AG09309 (cell line): ENCODE data around the gene CEP70.
A peak's percentile ranks its signal among the peaks of the same experiment; 100 is the strongest.
"Not testable (repeated sequence)": the region's sequence is repeated elsewhere in the genome, so short reads cannot be mapped to it uniquely, and the experiment has no call there.

ENCODE experiments used
- DNase-seq: peaks from one replicate; pipeline ENCODE4 v3.0.0-alpha.2; 2010; ENCODE audit warnings: low read depth
- H3K4me3 ChIP-seq: 2 replicates; pipeline ENCODE4 v1.5.1; 2011; ENCODE audit warnings: mild to moderate bottlenecking, low read depth, low read length, moderate library complexity; ENCODE audit not compliant: control insufficient read depth
- CTCF ChIP-seq: IDR thresholded peaks from 2 replicates; pipeline ENCODE4 v1.5.1; 2011; ENCODE audit warnings: mild to moderate bottlenecking, low read depth, low read length, inconsistent platforms; ENCODE audit not compliant: insufficient read depth, control insufficient read depth; ENCODE audit errors: missing control alignments

CEP70 gene

GRCh38 chr3:138600100-138600745, 6.2 kb upstream of the CEP70 start:
- H3K4me3 ChIP-seq = no peak overlapping the region
- no peak for TF ChIP-seq CTCF
- peak; percentile 23 for DNase-seq

GRCh38 chr3:138598534-138598933, 4.5 kb upstream of the CEP70 start:
- no peak for TF ChIP-seq CTCF
- H3K4me3 ChIP-seq = no peak overlapping the region
- no peak for DNase-seq

- DNase-seq, H3K4me3 ChIP-seq: not testable (repeated sequence)
Observed at GRCh38 chr3:138597186-138597976, 3.3 kb upstream of the CEP70 start.

GRCh38 chr3:138594935-138595610, 1.0 kb upstream of the CEP70 start:
- TF ChIP-seq CTCF = no peak
- H3K4me3 ChIP-seq = no peak overlapping the region
- DNase-seq = no peak

GRCh38 chr3:138593488-138594149, 441 bp downstream of the CEP70 start:
- TF ChIP-seq CTCF = no peak
- H3K4me3 ChIP-seq = peak overlapping the region; percentile 52
- DNase-seq = no peak

- no peak for TF ChIP-seq CTCF
- no peak for DNase-seq
- H3K4me3 ChIP-seq = no peak overlapping the region
Observed at GRCh38 chr3:138591392-138591791, 2.7 kb downstream of the CEP70 start.

- TF ChIP-seq CTCF = no peak
Observed at GRCh38 chr3:138588445-138588844, 5.6 kb downstream of the CEP70 start.

More at GRCh38 chr3:138588445-138588844, 5.6 kb downstream of the CEP70 start:
- DNase-seq = no peak
- H3K4me3 ChIP-seq = no peak overlapping the region
